Measurements from ENCODE around the gene CHPF2.

CHPF2 gene

DNA sequence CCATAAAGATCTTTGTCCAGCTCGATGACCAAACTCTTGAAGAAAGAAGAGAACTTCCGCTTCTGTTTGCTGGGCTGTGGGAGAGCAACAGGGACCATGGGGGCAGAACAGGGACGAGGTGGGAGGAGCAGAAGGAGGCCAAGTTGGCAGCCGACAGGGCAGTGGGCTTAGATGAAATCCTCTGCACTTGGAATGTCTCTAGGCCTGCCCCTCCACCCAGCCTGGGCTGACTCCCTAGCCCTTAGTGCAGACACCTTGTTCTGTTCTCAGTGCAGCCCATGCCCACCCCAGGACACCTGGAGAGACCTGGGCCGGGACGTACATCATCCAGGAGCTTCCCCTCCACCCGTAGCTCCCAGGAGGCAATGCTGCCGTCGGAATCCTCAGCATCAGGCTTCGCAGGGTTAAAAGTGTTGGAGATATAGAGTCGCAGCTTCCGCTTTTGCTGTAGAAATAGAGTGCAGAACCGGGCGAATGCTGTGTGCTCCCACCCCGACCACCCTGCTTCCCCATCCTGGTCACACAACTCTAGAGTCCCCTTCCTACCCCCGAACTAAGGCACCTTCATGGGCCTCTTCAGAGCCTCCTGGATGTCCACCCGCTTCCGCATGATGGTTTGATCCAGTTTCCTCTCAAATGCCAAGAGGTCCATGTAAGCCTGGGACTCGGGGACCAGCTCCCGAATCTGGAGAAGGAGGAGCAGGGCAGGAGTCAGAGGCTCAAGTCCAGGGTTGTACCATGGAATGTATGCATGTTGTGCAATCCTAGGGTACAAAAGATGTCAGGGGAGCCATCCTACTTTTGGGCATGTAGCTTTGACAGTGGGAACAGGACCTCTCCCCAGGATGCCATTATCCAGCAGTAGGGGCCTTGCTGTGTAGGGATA, 10.1 kb downstream of the CHPF2 start:
- H3K18ac ChIP-seq (ENCODE audit: low read length) = no peak overlapping the region
- H3K27me3 ChIP-seq (ENCODE audit: insufficient read depth, low read length) = peaks cover 6% of the 10 kb centered on the region
- H2BK120ac ChIP-seq (ENCODE audit: insufficient read depth, low read length, poor library complexity) = no peak overlapping the region
- no peak overlapping the region for H2BK5ac ChIP-seq (ENCODE audit: low read depth, low read length, poor library complexity)
- no CpG with 5 or more reads among the region's 20 CpGs for WGBS (ENCODE audit: extremely low coverage, insufficient coverage, insufficient read length)
- no peak overlapping the region for H3K4ac ChIP-seq (ENCODE audit: low read depth, low read length)
- H4K12ac ChIP-seq (ENCODE audit: low read depth, low read length) = no peak overlapping the region
- no peaks in the 10 kb centered on the region for H3K79me1 ChIP-seq (ENCODE audit: low read length)
- peaks cover 33 to 35% of the 10 kb centered on the region in 2 experiments for H3K36me3 ChIP-seq (ENCODE audit: control insufficient read depth in 1 of 2, insufficient read depth in 2 of 2, low read length in 2 of 2)
- H3K4me2 ChIP-seq (ENCODE audit: low read length) = no peak overlapping the region
- H3K27ac ChIP-seq (ENCODE audit: low read depth, low read length) = no peak overlapping the region
- H3K9ac ChIP-seq (ENCODE audit: low read length) = peak overlapping the region; percentile 28
- H3K9me3 ChIP-seq (ENCODE audit: insufficient read depth, low read depth, low read length) = no peaks in the 10 kb centered on the region
- no peak for DNase-seq
- H3K79me2 ChIP-seq (ENCODE audit: control insufficient read depth, insufficient read depth, low read length, poor library complexity) = no peaks in the 10 kb centered on the region
- H2AK5ac ChIP-seq (ENCODE audit: low read length) = no peak overlapping the region
- no peak overlapping the region for H3K23ac ChIP-seq (ENCODE audit: low read length)
- H4K91ac ChIP-seq (ENCODE audit: low read depth, low read length) = no peak overlapping the region
- H3K14ac ChIP-seq (ENCODE audit: low read length) = no peak overlapping the region
- H4K8ac ChIP-seq (ENCODE audit: low read depth, low read length) = no peak overlapping the region
- peaks cover 3 to 15% of the 10 kb centered on the region in 2 experiments for H3K4me1 ChIP-seq (ENCODE audit: control insufficient read depth in 1 of 2, insufficient read depth in 2 of 2, low read length in 2 of 2)
- H2AFZ ChIP-seq (ENCODE audit: insufficient read depth, low read length, poor library complexity) = no peak overlapping the region
- no peak overlapping the region for H3K4me3 ChIP-seq (ENCODE audit: low read depth, low read length)
- no peak overlapping the region for H2BK12ac ChIP-seq (ENCODE audit: low read length)

DNA sequence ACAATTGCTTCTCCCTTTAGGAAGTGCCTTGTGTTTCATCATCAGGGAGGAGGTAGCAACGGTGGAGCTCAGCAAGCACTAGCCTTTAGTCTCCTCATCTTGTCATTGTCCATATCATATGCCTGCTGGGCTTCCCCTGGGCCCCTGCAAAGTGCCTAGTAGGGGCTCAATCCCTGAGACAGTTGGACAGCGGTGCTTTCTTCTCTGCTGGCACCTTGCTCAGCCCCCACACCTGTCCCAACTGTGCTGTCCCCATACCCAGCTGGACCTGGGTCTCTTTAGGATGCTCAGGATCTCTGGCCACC, 10.7 kb downstream of the CHPF2 start:
- Histone ChIP-seq H2AFZ (ENCODE audit: insufficient read depth, low read length, poor library complexity) (no peak overlapping the region), H3K79me2 (ENCODE audit: control insufficient read depth, insufficient read depth, low read length, poor library complexity) (no peaks in the 10 kb centered on the region), H2BK5ac (ENCODE audit: low read depth, low read length, poor library complexity) (no peak overlapping the region), H2BK12ac (ENCODE audit: low read length) (no peak overlapping the region), H3K23ac (ENCODE audit: low read length) (no peak overlapping the region), H4K12ac (ENCODE audit: low read depth, low read length) (no peak overlapping the region), H4K8ac (ENCODE audit: low read depth, low read length) (no peak overlapping the region), H3K4me3 (ENCODE audit: low read depth, low read length) (no peak overlapping the region), H3K36me3 (ENCODE audit: control insufficient read depth in 1 of 2, insufficient read depth in 2 of 2, low read length in 2 of 2) (peaks cover 27 to 29% of the 10 kb centered on the region in 2 experiments), H3K9ac (ENCODE audit: low read length) (peak overlapping the region; percentile 28), H3K27ac (ENCODE audit: low read depth, low read length) (no peak overlapping the region), H3K79me1 (ENCODE audit: low read length) (no peaks in the 10 kb centered on the region), H3K9me3 (ENCODE audit: insufficient read depth, low read depth, low read length) (no peaks in the 10 kb centered on the region), H3K4me1 (ENCODE audit: control insufficient read depth in 1 of 2, insufficient read depth in 2 of 2, low read length in 2 of 2) (peaks cover 3 to 21% of the 10 kb centered on the region in 2 experiments), H3K4ac (ENCODE audit: low read depth, low read length) (no peak overlapping the region), H2AK5ac (ENCODE audit: low read length) (no peak overlapping the region), H3K14ac (ENCODE audit: low read length) (no peak overlapping the region), H3K27me3 (ENCODE audit: insufficient read depth, low read length) (peaks cover 6% of the 10 kb centered on the region), H2BK120ac (ENCODE audit: insufficient read depth, low read length, poor library complexity) (no peak overlapping the region), H4K91ac (ENCODE audit: low read depth, low read length) (no peak overlapping the region), H3K4me2 (ENCODE audit: low read length) (no peak overlapping the region), H3K18ac (ENCODE audit: low read length) (no peak overlapping the region)
- no peak for DNase-seq
- WGBS (ENCODE audit: extremely low coverage, insufficient coverage, insufficient read length) = no CpG with 5 or more reads among the region's 2 CpGs

DNA sequence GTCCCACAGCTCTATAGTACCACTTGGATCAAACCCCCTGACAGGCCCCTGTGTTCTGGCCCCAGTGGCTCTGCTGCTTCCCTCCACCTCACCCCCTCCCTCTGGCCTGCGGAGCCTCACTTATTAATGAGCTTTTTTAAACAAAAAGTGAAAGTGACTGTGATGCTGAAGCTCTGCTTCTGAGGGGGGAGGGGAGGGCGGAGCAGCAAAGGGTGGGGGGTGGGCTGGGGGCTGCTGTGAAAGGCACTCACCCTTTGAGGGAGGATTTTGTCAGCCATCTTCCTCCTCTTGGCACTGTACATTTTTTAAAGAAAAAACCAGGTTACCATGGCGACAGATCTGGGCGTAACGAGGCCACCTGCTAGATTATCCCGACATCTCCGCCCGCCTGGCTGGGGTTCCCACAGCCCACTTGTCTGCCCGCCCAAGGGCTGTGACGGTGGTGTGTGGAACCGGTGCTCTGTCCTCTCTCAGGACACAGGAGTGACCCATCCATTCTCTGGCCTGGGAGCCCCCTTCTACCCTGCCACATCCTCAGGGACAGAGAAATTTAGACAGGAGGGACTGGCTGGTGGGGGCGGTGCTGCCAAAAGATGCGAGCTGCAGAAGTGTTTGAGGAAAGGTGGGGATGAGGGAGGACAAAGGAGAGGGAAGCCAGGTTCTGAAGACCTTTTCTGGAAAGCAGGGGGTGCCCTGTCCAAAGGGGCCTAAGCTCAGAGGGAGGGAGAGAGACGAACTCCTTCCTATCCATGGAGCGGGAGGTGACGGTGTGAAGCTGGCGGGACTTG, 11.3 kb downstream of the CHPF2 start:
- H3K9me3 ChIP-seq (ENCODE audit: insufficient read depth, low read depth, low read length) = no peaks in the 10 kb centered on the region
- no peak overlapping the region for H4K8ac ChIP-seq (ENCODE audit: low read depth, low read length)
- no peak overlapping the region for H3K14ac ChIP-seq (ENCODE audit: low read length)
- no peak overlapping the region for H3K23ac ChIP-seq (ENCODE audit: low read length)
- H3K18ac ChIP-seq (ENCODE audit: low read length) = peak overlapping the region; percentile 25
- H3K4me2 ChIP-seq (ENCODE audit: low read length) = no peak overlapping the region
- no peak overlapping the region for H4K12ac ChIP-seq (ENCODE audit: low read depth, low read length)
- peaks cover 3% of the 10 kb centered on the region for H3K79me1 ChIP-seq (ENCODE audit: low read length)
- no peak overlapping the region for H3K27ac ChIP-seq (ENCODE audit: low read depth, low read length)
- no peak overlapping the region for H2BK5ac ChIP-seq (ENCODE audit: low read depth, low read length, poor library complexity)
- H2AK5ac ChIP-seq (ENCODE audit: low read length) = no peak overlapping the region
- H2BK12ac ChIP-seq (ENCODE audit: low read length) = no peak overlapping the region
- H3K36me3 ChIP-seq (ENCODE audit: control insufficient read depth in 1 of 2, insufficient read depth in 2 of 2, low read length in 2 of 2) = peaks cover 22 to 24% of the 10 kb centered on the region in 2 experiments
- no peak overlapping the region for H4K91ac ChIP-seq (ENCODE audit: low read depth, low read length)
- H2BK120ac ChIP-seq (ENCODE audit: insufficient read depth, low read length, poor library complexity) = no peak overlapping the region
- no peak overlapping the region for H3K4me3 ChIP-seq (ENCODE audit: low read depth, low read length)
- H3K27me3 ChIP-seq (ENCODE audit: insufficient read depth, low read length) = peaks cover 6% of the 10 kb centered on the region
- H3K79me2 ChIP-seq (ENCODE audit: control insufficient read depth, insufficient read depth, low read length, poor library complexity) = peaks cover 3% of the 10 kb centered on the region
- peak in 1 of 2 donors; percentile 56 for DNase-seq
- no CpG with 5 or more reads among the region's 17 CpGs for WGBS (ENCODE audit: extremely low coverage, insufficient coverage, insufficient read length)
- H2AFZ ChIP-seq (ENCODE audit: insufficient read depth, low read length, poor library complexity) = no peak overlapping the region
- peaks cover 3 to 24% of the 10 kb centered on the region in 2 experiments for H3K4me1 ChIP-seq (ENCODE audit: control insufficient read depth in 1 of 2, insufficient read depth in 2 of 2, low read length in 2 of 2)
- no peak overlapping the region for H3K4ac ChIP-seq (ENCODE audit: low read depth, low read length)
- no peak overlapping the region for H3K9ac ChIP-seq (ENCODE audit: low read length)

DNA sequence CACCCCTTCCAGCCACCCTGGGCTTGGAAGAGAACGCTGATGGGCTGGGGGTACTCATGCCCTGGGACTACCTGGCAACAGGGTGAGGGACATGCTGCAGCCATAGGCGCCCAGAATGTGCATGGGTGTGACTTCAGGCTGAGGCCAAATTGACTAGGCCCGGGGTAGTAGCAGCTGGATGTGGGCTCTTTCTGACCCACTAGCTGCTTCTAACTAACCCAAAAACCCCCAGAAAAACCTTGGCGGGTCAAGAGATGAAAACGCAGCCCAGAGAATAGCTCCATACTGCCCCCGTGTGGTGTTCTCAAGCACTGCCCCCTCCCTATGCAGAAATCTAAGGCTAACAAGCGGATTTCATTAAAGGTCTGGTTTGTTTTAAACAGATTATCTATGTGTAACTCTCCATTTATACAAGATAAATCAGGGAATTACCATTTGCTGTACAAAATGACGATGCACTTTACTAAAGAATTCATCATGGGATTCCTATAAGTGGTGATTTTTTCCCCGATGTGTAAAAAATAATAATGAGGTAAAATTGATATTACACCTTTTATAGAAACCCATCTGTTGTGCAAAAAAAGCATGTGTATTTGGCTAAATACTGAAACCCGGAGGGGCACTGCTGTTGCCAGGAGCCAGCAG, 12.0 kb downstream of the CHPF2 start:
- no peaks in the 10 kb centered on the region for H3K9me3 ChIP-seq (ENCODE audit: insufficient read depth, low read depth, low read length)
- H3K36me3 ChIP-seq (ENCODE audit: control insufficient read depth in 1 of 2, insufficient read depth in 2 of 2, low read length in 2 of 2) = peaks cover 15 to 17% of the 10 kb centered on the region in 2 experiments
- peaks cover 10% of the 10 kb centered on the region for H3K79me1 ChIP-seq (ENCODE audit: low read length)
- no peak overlapping the region for H3K27ac ChIP-seq (ENCODE audit: low read depth, low read length)
- H4K8ac ChIP-seq (ENCODE audit: low read depth, low read length) = no peak overlapping the region
- no peak overlapping the region for H3K4me3 ChIP-seq (ENCODE audit: low read depth, low read length)
- H3K4me2 ChIP-seq (ENCODE audit: low read length) = no peak overlapping the region
- H3K14ac ChIP-seq (ENCODE audit: low read length) = no peak overlapping the region
- H3K27me3 ChIP-seq (ENCODE audit: insufficient read depth, low read length) = peaks cover 6% of the 10 kb centered on the region
- DNase-seq = peak in 1 of 2 donors; percentile 65
- no CpG with 5 or more reads among the region's 10 CpGs for WGBS (ENCODE audit: extremely low coverage, insufficient coverage, insufficient read length)
- peaks cover 5% of the 10 kb centered on the region for H3K79me2 ChIP-seq (ENCODE audit: control insufficient read depth, insufficient read depth, low read length, poor library complexity)
- no peak overlapping the region for H4K91ac ChIP-seq (ENCODE audit: low read depth, low read length)
- no peak overlapping the region for H3K23ac ChIP-seq (ENCODE audit: low read length)
- no peak overlapping the region for H2BK12ac ChIP-seq (ENCODE audit: low read length)
- H2AK5ac ChIP-seq (ENCODE audit: low read length) = no peak overlapping the region
- H3K4ac ChIP-seq (ENCODE audit: low read depth, low read length) = no peak overlapping the region
- H3K18ac ChIP-seq (ENCODE audit: low read length) = peak overlapping the region; percentile 25
- H3K9ac ChIP-seq (ENCODE audit: low read length) = no peak overlapping the region
- H2BK120ac ChIP-seq (ENCODE audit: insufficient read depth, low read length, poor library complexity) = no peak overlapping the region
- peaks cover 6 to 28% of the 10 kb centered on the region in 2 experiments for H3K4me1 ChIP-seq (ENCODE audit: control insufficient read depth in 1 of 2, insufficient read depth in 2 of 2, low read length in 2 of 2)
- no peak overlapping the region for H2BK5ac ChIP-seq (ENCODE audit: low read depth, low read length, poor library complexity)
- H2AFZ ChIP-seq (ENCODE audit: insufficient read depth, low read length, poor library complexity) = no peak overlapping the region
- no peak overlapping the region for H4K12ac ChIP-seq (ENCODE audit: low read depth, low read length)

All from trophoblast cell (in vitro differentiated cells and primary cell).